ENCODE results near the gene NCBP1. TPM values are rescaled to one million over a fixed set of nuclear protein-coding genes. Genes with fewer than 3 reads are reported as not detected.

NCBP1 gene
- total RNA-seq, 1 donor from 2014 or later = 36.3 TPM

DNA sequence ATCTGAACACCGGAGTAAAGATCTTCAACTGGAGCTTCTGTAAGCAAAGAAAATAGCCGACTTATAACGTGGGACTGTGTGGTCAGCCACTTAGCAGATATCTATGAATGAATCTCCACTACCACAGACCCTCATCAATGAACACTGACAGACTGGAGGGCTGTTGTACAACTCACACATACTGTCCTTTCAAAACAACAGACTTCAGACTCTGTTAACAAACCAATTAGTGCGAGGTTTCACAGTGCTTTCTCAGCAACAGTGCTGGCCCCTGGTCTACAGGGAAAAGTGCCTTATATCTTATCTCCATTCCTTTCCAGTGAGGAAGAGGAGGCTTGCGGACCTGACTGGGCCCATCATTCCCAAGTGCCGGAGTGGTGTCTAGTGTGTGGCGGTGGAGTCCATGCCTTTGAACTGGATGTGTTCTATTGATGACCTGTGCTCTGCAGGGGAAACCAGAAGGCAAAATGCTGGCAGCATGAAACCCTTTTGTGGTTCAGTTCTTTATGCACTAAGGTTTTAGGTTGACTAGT is 34.2 kb upstream of the NCBP1 start:
- no peaks in the 10 kb centered on the region for H3K9me3 Mint-ChIP-seq
- ATAC-seq (ENCODE audit: low read depth) = no peak
- H3K4me1 Mint-ChIP-seq = peaks cover 7% of the 10 kb centered on the region
- no peak overlapping the region for H3K27ac Mint-ChIP-seq
- CTCF ChIA-PET = interaction anchor here (0.7 to 4.5 kb wide), 24 partner anchors 10 to 745 kb away, joined by 3 to 71 read pairs (median 5); partner anchors contain the start of genes NCBP1, TDRD7, TSTD2 and ZNF782
- no peak for DNase-seq
- no peak overlapping the region for H3K4me3 Mint-ChIP-seq
- H3K36me3 Mint-ChIP-seq (ENCODE audit: low read depth) = peaks cover 46% of the 10 kb centered on the region
- intact Hi-C loops (cut with micrococcal nuclease) = no loop called here
- POLR2A ChIA-PET = no interaction called here
- no peaks in the 10 kb centered on the region for H3K27me3 Mint-ChIP-seq
- TF ChIP-seq, protein P1, sequence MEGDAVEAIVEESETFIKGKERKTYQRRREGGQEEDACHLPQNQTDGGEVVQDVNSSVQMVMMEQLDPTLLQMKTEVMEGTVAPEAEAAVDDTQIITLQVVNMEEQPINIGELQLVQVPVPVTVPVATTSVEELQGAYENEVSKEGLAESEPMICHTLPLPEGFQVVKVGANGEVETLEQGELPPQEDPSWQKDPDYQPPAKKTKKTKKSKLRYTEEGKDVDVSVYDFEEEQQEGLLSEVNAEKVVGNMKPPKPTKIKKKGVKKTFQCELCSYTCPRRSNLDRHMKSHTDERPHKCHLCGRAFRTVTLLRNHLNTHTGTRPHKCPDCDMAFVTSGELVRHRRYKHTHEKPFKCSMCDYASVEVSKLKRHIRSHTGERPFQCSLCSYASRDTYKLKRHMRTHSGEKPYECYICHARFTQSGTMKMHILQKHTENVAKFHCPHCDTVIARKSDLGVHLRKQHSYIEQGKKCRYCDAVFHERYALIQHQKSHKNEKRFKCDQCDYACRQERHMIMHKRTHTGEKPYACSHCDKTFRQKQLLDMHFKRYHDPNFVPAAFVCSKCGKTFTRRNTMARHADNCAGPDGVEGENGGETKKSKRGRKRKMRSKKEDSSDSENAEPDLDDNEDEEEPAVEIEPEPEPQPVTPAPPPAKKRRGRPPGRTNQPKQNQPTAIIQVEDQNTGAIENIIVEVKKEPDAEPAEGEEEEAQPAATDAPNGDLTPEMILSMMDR (IDR thresholded peaks at IDR 0.05) = no peak

DNA sequence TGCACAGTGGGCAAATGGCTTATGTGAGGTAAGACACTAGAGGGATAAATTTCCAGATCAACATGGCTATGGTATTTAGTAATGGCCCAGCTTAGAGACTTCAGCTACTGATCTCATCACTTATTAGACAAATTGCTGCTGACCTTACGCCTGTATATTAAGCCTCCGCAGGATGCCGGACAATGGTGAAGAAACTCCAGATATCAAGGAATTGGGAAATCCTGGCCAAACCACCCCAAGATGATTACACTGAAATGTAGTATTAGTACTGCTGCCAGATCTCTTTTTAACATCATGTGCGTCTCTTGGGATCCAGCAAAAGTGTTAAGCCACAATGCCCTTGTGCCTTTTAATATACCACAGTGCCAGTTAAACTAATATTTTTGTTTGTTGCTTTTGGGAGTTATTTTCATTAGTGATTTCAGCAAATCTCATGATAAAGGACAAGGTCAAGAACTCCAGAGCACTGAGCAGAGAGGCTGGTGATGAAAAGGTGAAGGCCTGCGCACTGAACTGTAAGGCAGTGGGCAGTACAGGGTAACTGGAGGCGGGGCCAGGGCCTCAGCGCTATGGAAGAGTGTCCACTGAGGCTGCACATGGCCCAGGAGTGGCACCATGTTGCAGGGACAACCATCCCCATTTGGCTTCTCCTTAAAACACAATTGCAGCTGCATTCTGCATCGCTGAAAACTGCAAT is 32.9 kb upstream of the NCBP1 start:
- DNase-seq = no peak
- Mint-ChIP-seq H3K9me3 (no peaks in the 10 kb centered on the region), H3K4me3 (no peak overlapping the region)

DNA sequence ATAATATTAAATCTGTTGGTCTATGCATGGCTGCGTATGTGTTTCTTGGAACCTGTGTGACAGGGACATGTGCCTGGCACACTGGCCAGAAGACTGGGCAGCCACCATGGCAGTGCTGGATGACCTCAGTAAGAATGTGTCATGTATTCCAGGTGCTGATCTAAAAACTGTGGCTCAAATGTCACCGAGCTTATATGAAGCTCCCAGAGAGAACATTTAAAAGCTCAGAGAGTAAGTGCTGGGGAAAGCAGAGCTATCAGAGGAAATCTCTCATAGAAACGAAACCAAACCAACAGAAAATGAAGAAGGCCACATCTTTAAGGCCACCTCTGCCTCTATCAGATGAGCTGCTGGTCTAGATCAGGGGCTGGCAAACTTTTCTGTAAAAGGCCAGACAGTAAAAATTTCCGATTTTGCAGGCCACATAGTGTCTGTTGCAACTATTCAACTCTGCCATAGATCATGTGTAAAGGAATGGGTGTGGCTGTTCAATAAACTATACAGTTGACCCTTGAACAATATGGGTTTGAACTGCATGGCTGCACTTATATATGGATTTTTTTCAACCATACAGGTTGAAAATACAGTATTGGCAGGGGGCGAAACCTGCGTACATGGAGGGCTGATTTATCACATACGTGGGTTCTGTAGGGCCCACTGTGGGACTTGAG is 32.3 kb upstream of the NCBP1 start:
- no peak for ATAC-seq (ENCODE audit: low read depth)
- H3K27me3 Mint-ChIP-seq = no peaks in the 10 kb centered on the region
- TF ChIP-seq, protein P1 (IDR thresholded peaks at IDR 0.05) = no peak

More for the DNA sequence above, 32.9 kb upstream of the NCBP1 start:
- TF ChIP-seq, protein P1 (IDR thresholded peaks at IDR 0.05) = no peak
- no peaks in the 10 kb centered on the region for H3K27me3 Mint-ChIP-seq
- peaks cover 59% of the 10 kb centered on the region for H3K36me3 Mint-ChIP-seq (ENCODE audit: low read depth)
- H3K4me1 Mint-ChIP-seq = peaks cover 7% of the 10 kb centered on the region
- no peak overlapping the region for H3K27ac Mint-ChIP-seq
- intact Hi-C loops (cut with micrococcal nuclease) = no loop called here
- ATAC-seq (ENCODE audit: low read depth) = no peak
- CTCF ChIA-PET = interaction anchor here (0.7 to 2.9 kb wide), 3 partner anchors 9 to 190 kb away, joined by 3 to 29 read pairs (median 5); partner anchors contain the start of gene TDRD7
- POLR2A ChIA-PET = no interaction called here

DNA sequence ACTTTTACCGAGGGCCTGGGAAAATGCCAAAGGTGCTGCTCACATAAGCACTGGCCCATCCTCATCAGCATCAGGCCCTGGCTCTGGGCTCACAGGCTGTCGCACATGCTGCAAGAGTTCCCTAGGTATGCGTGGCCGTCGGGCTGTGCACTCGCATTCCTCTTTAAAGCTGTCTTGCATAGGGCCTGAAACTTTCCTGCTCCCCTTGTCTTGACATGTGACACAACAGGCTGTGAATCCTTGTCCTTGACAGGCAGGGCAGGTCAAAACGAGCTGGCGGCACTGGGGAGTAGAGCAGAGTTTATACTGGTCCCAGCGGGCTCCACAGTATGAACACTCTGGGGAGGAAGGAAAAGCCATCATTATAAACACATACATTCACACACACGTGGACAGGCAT is 31.2 kb upstream of the NCBP1 start:
- DNase-seq = no peak
- Mint-ChIP-seq H3K4me3 (no peak overlapping the region), H3K27me3 (no peaks in the 10 kb centered on the region), H3K36me3 (ENCODE audit: low read depth) (peaks cover 73% of the 10 kb centered on the region), H3K4me1 (peaks cover 7% of the 10 kb centered on the region), H3K27ac (no peak overlapping the region), H3K9me3 (no peaks in the 10 kb centered on the region)
- ATAC-seq (ENCODE audit: low read depth) = no peak
- TF ChIP-seq, protein P1 (IDR thresholded peaks at IDR 0.05) = no peak
- intact Hi-C loops (cut with micrococcal nuclease) = no loop called here
- ChIA-PET POLR2A (no interaction called here), CTCF (interaction anchor here (0.5 to 1.9 kb wide), 3 partner anchors 13 to 745 kb away, joined by 3 to 7 read pairs (median 4); no protein-coding TSS in a partner anchor)

More for the DNA sequence above, 32.3 kb upstream of the NCBP1 start:
- Mint-ChIP-seq H3K36me3 (ENCODE audit: low read depth) (peaks cover 65% of the 10 kb centered on the region), H3K4me1 (peaks cover 7% of the 10 kb centered on the region), H3K4me3 (no peak overlapping the region), H3K27ac (no peak overlapping the region), H3K9me3 (no peaks in the 10 kb centered on the region)
- intact Hi-C loops (cut with micrococcal nuclease) = no loop called here
- CTCF ChIA-PET = interaction anchor here (0.8 kb wide), 1 partner anchor 10 kb away, joined by 3 read pairs; no protein-coding TSS in a partner anchor
- no peak for DNase-seq
- POLR2A ChIA-PET = no interaction called here
